Activated naive CD4-positive, alpha-beta T cell treated with anti-CD3 and anti-CD28 coated beads, Interleukin-2, amount 10 ng/mL, durations not matched to agents 7 days and 5 days (primary cell): ENCODE measurements around the gene SLC12A7.
"Not testable (repeated sequence)": the region's sequence is repeated elsewhere in the genome, so short reads cannot be mapped to it uniquely, and the experiment has no call there.

Source experiments
- CTCF ChIA-PET: fragments of 350-600 bp; sonication (Branson Sonifier 250); formaldehyde crosslinking; loops from one replicate; lab custom pipeline; 2021; ENCODE audit warnings: antibody characterized with exemption; lab: Charles Lee
- DNase-seq: peaks from one replicate; pipeline ENCODE4 v3.0.0-alpha.2; 2020
- H3K27ac Mint-ChIP-seq: one replicate; pipeline ENCODE4 v1.8.0; 2021; ENCODE audit warnings: mild to moderate bottlenecking, moderate library complexity, mixed read lengths
- H3K27me3 Mint-ChIP-seq: one replicate; pipeline ENCODE4 v1.8.0; 2021; ENCODE audit warnings: mild to moderate bottlenecking, mixed read lengths
- H3K36me3 Mint-ChIP-seq: one replicate; pipeline ENCODE4 v1.8.0; 2021; ENCODE audit warnings: mixed read lengths
- H3K4me1 Mint-ChIP-seq: one replicate; pipeline ENCODE4 v1.8.0; 2021; ENCODE audit warnings: mixed read lengths
- H3K4me3 Mint-ChIP-seq: one replicate; pipeline ENCODE4 v1.8.0; 2021; ENCODE audit warnings: mild to moderate bottlenecking, moderate library complexity, mixed read lengths
- H3K9me3 Mint-ChIP-seq: one replicate; pipeline ENCODE4 v1.8.0; 2021; ENCODE audit warnings: mixed read lengths

The SLC12A7 gene

GRCh38 chr5:1083026-1083425 is 28.8 kb downstream of the SLC12A7 start:
- peaks cover 39% of the 10 kb centered on the region for H3K36me3 Mint-ChIP-seq
- H3K4me3 Mint-ChIP-seq, CTCF ChIA-PET, H3K27me3 Mint-ChIP-seq, H3K27ac Mint-ChIP-seq, DNase-seq, H3K4me1 Mint-ChIP-seq, H3K9me3 Mint-ChIP-seq: not testable (repeated sequence)

- Mint-ChIP-seq H3K4me1 (no peaks in the 10 kb centered on the region), H3K9me3 (peaks cover 2% of the 10 kb centered on the region), H3K27ac (no peak overlapping the region), H3K36me3 (peaks cover 43% of the 10 kb centered on the region), H3K4me3 (no peak overlapping the region), H3K27me3 (no peaks in the 10 kb centered on the region)
- no peak for DNase-seq
- CTCF ChIA-PET: no interaction called here
Observed at GRCh38 chr5:1081519-1081918, 30.3 kb downstream of the SLC12A7 start.

DNA sequence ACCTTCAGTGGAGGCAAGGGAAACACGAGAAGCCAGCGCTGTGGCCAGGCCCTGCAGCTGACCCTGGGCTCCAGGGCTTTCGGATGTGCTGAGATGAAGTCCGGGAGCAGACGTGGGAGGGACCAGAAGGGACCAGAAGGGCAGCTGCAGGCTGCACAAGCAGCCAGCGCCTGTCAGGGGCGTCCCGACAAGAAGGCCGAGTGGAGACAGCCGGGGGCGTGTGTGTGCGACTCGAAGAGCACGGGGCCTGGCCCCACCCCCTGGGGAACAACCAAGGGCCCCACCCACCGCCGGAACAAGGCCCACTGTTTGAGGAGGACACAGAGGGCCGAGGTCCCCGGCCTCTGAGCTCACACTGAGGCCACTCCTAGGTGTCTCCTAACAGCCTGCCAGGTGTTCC is 31.4 kb downstream of the SLC12A7 start:
- peaks cover 40% of the 10 kb centered on the region for H3K36me3 Mint-ChIP-seq
- CTCF ChIA-PET: no interaction called here
- no peak overlapping the region for H3K4me3 Mint-ChIP-seq
- no peaks in the 10 kb centered on the region for H3K4me1 Mint-ChIP-seq
- no peak overlapping the region for H3K27ac Mint-ChIP-seq
- no peak for DNase-seq
- peaks cover 2% of the 10 kb centered on the region for H3K9me3 Mint-ChIP-seq
- H3K27me3 Mint-ChIP-seq: no peaks in the 10 kb centered on the region

DNA sequence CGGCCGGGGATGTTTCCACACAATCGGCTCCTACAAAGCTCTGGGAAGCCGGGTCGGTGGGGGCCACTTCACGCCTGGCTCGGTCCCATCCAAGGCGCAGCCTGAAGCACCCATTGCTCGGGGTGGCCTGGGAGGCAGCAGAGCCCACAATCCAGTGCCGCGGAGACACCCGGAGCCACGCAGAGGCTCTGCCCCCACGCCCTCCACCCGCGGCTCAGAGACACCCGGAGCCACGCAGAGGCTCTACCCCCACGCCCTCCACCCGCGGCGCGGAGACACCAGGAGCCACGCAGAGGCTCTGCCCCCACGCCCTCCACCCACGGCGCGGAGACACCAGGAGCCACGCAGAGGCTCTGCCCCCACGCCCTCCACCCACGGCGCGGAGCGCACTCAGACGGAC is 31.9 kb downstream of the SLC12A7 start:
- H3K36me3 Mint-ChIP-seq: peaks cover 37% of the 10 kb centered on the region
- peaks cover 2% of the 10 kb centered on the region for H3K9me3 Mint-ChIP-seq
- DNase-seq: no peak
- no peak overlapping the region for H3K27ac Mint-ChIP-seq
- no peaks in the 10 kb centered on the region for H3K4me1 Mint-ChIP-seq
- no peak overlapping the region for H3K4me3 Mint-ChIP-seq
- CTCF ChIA-PET: no interaction called here
- H3K27me3 Mint-ChIP-seq: no peaks in the 10 kb centered on the region

- H3K27me3 Mint-ChIP-seq: no peaks in the 10 kb centered on the region
- no peak overlapping the region for H3K4me3 Mint-ChIP-seq
- H3K9me3 Mint-ChIP-seq: peaks cover 2% of the 10 kb centered on the region
- no peak for DNase-seq
- no peak overlapping the region for H3K27ac Mint-ChIP-seq
- CTCF ChIA-PET: no interaction called here
- H3K36me3 Mint-ChIP-seq: peaks cover 32% of the 10 kb centered on the region
- no peaks in the 10 kb centered on the region for H3K4me1 Mint-ChIP-seq
Observed at GRCh38 chr5:1079486-1079885, 32.4 kb downstream of the SLC12A7 start.

- no peak for DNase-seq
- CTCF ChIA-PET: no interaction called here
- no peak overlapping the region for H3K27ac Mint-ChIP-seq
- H3K27me3 Mint-ChIP-seq: no peaks in the 10 kb centered on the region
- no peak overlapping the region for H3K4me3 Mint-ChIP-seq
- no peaks in the 10 kb centered on the region for H3K9me3 Mint-ChIP-seq
- peaks cover 30% of the 10 kb centered on the region for H3K36me3 Mint-ChIP-seq
- no peaks in the 10 kb centered on the region for H3K4me1 Mint-ChIP-seq
Observed at GRCh38 chr5:1078851-1079250, 33.0 kb downstream of the SLC12A7 start.

DNA sequence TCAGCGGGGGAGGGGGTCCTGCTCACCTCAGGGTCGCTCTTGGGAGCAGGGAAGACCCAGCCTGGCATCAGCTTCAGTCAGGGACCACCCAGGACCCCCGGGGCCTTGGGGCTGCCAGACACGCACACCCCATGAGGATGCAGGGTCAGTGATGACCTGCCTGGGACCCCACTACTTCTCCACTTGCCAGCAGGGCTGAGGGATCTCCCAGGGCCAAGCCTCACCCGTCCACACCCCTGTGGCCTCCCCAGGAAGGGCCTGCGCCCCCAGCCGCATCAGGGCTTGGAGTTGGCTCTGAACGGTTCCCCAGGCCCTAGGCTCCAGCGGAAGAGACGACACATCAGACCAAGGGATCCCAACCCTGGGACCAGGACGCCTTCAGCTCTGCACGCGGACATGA is 33.7 kb downstream of the SLC12A7 start:
- no peaks in the 10 kb centered on the region for H3K4me1 Mint-ChIP-seq
- H3K27ac Mint-ChIP-seq: no peak overlapping the region
- peaks cover 28% of the 10 kb centered on the region for H3K36me3 Mint-ChIP-seq
- no peak overlapping the region for H3K4me3 Mint-ChIP-seq
- H3K27me3 Mint-ChIP-seq: no peaks in the 10 kb centered on the region
- DNase-seq: no peak
- no peaks in the 10 kb centered on the region for H3K9me3 Mint-ChIP-seq
- CTCF ChIA-PET: no interaction called here

DNA sequence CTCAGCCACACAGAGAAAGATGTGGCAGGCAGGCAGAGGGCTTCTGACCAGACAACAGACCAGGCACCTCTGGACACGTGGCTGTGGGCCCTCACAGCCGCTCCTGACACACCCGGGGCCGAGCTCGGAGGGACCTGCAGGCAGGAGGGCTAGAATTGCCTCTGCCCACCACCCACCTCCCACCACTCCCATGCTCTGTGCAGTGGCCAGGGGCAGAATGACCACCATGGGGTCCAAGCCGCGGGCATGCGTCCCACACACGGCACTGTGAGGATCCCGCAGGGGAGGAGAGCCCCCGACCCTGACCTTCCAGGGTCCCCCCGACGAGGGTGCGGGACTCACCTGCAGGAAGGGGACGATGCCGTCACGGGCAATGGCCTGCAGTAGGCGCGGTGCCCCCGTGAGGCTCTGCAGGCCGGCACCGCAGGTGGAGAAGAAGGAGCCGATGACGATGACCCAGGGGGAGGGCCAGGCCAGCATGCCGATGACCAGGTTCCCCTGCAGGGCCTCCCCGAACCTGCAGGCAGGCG is 34.3 kb downstream of the SLC12A7 start:
- no peaks in the 10 kb centered on the region for H3K27me3 Mint-ChIP-seq
- no peak overlapping the region for H3K4me3 Mint-ChIP-seq
- no peak overlapping the region for H3K27ac Mint-ChIP-seq
- no peak for DNase-seq
- H3K36me3 Mint-ChIP-seq: peaks cover 26% of the 10 kb centered on the region
- H3K4me1 Mint-ChIP-seq: no peaks in the 10 kb centered on the region
- CTCF ChIA-PET: no interaction called here
- H3K9me3 Mint-ChIP-seq: no peaks in the 10 kb centered on the region

GRCh38 chr5:1077026-1077425 is 34.8 kb downstream of the SLC12A7 start:
- no peaks in the 10 kb centered on the region for H3K9me3 Mint-ChIP-seq
- CTCF ChIA-PET: no interaction called here
- no peak overlapping the region for H3K4me3 Mint-ChIP-seq

GRCh38 chr5:1076406-1076805 is 35.5 kb downstream of the SLC12A7 start:
- CTCF ChIA-PET: no interaction called here
- no peak overlapping the region for H3K4me3 Mint-ChIP-seq
- DNase-seq: no peak
- H3K27me3 Mint-ChIP-seq: no peaks in the 10 kb centered on the region
- H3K4me1 Mint-ChIP-seq: no peaks in the 10 kb centered on the region
- H3K9me3 Mint-ChIP-seq: no peaks in the 10 kb centered on the region
- H3K36me3 Mint-ChIP-seq: peaks cover 26% of the 10 kb centered on the region
- H3K27ac Mint-ChIP-seq: peak overlapping the region; percentile 42

More at GRCh38 chr5:1077026-1077425, 34.8 kb downstream of the SLC12A7 start:
- no peaks in the 10 kb centered on the region for H3K4me1 Mint-ChIP-seq
- H3K36me3 Mint-ChIP-seq: peaks cover 26% of the 10 kb centered on the region
- no peak overlapping the region for H3K27ac Mint-ChIP-seq
- DNase-seq: no peak
- H3K27me3 Mint-ChIP-seq: no peaks in the 10 kb centered on the region

- Mint-ChIP-seq H3K27me3 (no peaks in the 10 kb centered on the region), H3K27ac (no peak overlapping the region), H3K4me3 (no peak overlapping the region), H3K4me1 (no peaks in the 10 kb centered on the region), H3K36me3 (peaks cover 21% of the 10 kb centered on the region), H3K9me3 (no peaks in the 10 kb centered on the region)
- CTCF ChIA-PET: no interaction called here
- DNase-seq: no peak
Observed at GRCh38 chr5:1075931-1076330, 35.9 kb downstream of the SLC12A7 start.

- Mint-ChIP-seq H3K9me3 (no peaks in the 10 kb centered on the region), H3K27ac (no peak overlapping the region), H3K4me1 (no peaks in the 10 kb centered on the region), H3K27me3 (no peaks in the 10 kb centered on the region), H3K36me3 (peaks cover 18% of the 10 kb centered on the region), H3K4me3 (no peak overlapping the region)
- no peak for DNase-seq
- CTCF ChIA-PET: no interaction called here
Observed at GRCh38 chr5:1075555-1075881, 36.3 kb downstream of the SLC12A7 start.

DNA sequence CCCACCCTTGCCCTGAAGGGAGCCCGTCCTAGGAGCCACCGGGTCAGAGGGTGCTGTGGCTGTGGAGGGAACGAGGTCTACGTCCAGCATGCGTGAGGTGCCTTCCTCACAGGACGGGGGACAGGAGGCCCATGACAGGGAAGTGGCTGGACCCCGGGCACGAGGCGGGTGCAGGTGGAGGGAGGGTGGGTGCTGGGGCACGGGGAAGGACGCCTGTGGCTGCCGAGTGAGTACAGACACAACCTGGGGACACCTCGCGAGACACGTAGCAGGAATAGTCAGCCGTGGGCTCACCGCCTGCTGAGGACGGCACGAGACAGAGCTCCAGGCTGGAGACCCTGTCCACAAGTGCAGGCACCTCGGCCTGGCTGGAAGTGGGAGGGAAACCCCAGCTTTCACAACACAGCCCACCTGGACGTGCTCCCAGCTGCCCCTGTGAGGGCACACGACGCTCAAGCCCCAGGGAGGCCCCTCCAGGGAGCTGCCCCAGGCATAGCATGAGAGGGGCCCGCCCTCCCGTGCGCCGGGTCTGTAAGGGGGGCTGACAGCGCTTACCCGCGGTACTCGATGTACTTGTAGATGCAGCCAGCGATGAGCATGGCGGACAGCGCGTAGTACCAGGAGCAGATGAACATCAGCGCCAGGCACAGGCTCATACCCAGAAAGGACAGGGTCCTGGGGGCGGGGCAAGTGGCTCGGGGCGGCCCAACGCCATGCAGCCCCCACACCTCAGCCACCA is 36.9 kb downstream of the SLC12A7 start:
- Mint-ChIP-seq H3K4me3 (no peak overlapping the region), H3K36me3 (peaks cover 18% of the 10 kb centered on the region), H3K27ac (peak overlapping the region; percentile 58), H3K4me1 (no peaks in the 10 kb centered on the region), H3K27me3 (no peaks in the 10 kb centered on the region), H3K9me3 (no peaks in the 10 kb centered on the region)
- CTCF ChIA-PET: no interaction called here
- DNase-seq: no peak

DNA sequence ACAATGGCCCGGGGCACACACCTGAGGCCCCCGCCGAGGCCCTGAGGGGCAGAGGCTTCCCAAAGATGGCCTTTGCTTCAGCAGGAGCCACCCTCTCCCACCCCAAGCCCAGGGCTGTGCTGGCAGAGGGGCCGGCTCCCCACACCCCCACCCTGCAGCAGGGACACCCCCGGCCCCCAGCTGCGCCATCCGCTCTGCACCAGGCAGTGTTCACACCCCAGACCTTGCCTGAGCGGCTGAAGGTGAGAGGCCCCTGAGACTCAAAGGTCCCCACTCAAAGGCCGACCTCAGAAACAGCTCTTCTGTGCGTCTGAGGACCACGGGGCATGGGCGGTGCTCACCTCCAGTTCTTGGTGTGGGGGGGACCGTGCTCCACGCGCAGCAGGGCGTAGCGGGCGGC is 37.6 kb downstream of the SLC12A7 start:
- no peak for DNase-seq
- CTCF ChIA-PET: no interaction called here
- Mint-ChIP-seq H3K4me3 (no peak overlapping the region), H3K27me3 (no peaks in the 10 kb centered on the region), H3K9me3 (no peaks in the 10 kb centered on the region), H3K4me1 (no peaks in the 10 kb centered on the region), H3K36me3 (peaks cover 17% of the 10 kb centered on the region), H3K27ac (no peak overlapping the region)

DNA sequence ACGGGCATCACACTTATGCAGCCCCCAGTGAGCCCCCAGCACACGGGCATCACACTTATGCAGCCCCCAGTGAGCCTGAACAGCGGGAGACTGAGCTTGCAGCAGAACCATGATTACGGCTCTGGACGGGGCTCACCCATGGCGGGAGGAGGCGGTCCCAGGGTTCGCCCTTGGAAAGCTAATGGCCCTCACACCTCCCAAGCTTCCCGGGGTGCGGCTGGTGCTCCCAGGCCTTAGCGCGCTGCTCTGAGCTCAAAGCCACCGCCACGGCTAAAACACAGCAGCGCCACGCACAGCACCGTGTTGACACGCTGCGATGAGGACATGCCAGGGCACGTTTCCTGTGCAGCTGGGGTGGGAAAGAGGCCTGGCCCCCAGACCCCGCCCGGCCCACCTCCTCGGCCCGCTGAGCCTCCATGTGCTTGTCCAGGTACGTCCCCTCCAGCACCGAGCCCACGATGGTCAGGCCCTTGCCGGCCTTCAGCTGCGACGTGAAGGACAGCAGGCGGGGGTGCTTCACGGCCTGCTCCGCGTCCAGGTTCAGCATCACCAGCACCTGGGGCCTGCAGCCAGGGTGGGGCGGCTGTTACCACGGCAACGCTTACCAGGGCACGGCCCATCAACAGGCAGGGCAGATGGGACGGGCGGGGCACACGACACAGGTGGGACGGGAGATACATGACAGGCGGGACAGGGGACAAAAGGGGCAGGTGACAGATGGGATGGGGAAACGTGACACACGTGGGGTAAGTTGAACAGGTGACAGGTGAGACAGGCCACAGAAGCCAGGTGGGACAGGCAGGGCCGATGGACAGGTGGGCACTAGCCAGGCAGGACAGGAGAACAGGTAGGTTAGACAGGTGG is 38.4 kb downstream of the SLC12A7 start:
- Mint-ChIP-seq H3K27me3 (no peaks in the 10 kb centered on the region), H3K4me3 (no peak overlapping the region), H3K9me3 (no peaks in the 10 kb centered on the region), H3K27ac (peak overlapping the region; percentile 82), H3K4me1 (no peaks in the 10 kb centered on the region), H3K36me3 (peaks cover 15% of the 10 kb centered on the region)
- no peak for DNase-seq
- CTCF ChIA-PET: no interaction called here
